Ishikawa (cell line): ENCODE measurements around the gene FAM83F.

Source experiments
- CREB1 ChIP-seq: IDR thresholded peaks from 2 replicates; pipeline ENCODE4 v1.6.1; 2012; ENCODE audit warnings: low read depth
- EP300 ChIP-seq: IDR thresholded peaks from 2 replicates; pipeline ENCODE4 v1.6.1; 2012; ENCODE audit warnings: borderline replicate concordance
- FOXM1 ChIP-seq: IDR thresholded peaks from 2 replicates; pipeline ENCODE4 v1.6.1; 2012; ENCODE audit warnings: low read depth, borderline replicate concordance
- RAD21 ChIP-seq: IDR thresholded peaks from 2 replicates; pipeline ENCODE4 v1.6.1; 2012; ENCODE audit warnings: low read depth
- TCF12 ChIP-seq: IDR thresholded peaks from 2 replicates; pipeline ENCODE4 v1.6.1; 2012; ENCODE audit warnings: low read depth
- YY1 ChIP-seq: IDR thresholded peaks from 2 replicates; pipeline ENCODE4 v1.6.1; 2012; ENCODE audit warnings: low read depth
- ZBTB7A ChIP-seq: IDR thresholded peaks from 2 replicates; pipeline ENCODE4 v1.6.1; 2012; ENCODE audit warnings: low read depth
- TF ChIP-seq, protein P1 (sequence below): IDR thresholded peaks from 2 replicates; pipeline ENCODE4 v1.6.1; 2012
- TF ChIP-seq, protein P2 (sequence below): IDR thresholded peaks from 2 replicates; pipeline ENCODE4 v1.6.1; 2012; ENCODE audit warnings: low read depth, mild to moderate bottlenecking

DNA sequence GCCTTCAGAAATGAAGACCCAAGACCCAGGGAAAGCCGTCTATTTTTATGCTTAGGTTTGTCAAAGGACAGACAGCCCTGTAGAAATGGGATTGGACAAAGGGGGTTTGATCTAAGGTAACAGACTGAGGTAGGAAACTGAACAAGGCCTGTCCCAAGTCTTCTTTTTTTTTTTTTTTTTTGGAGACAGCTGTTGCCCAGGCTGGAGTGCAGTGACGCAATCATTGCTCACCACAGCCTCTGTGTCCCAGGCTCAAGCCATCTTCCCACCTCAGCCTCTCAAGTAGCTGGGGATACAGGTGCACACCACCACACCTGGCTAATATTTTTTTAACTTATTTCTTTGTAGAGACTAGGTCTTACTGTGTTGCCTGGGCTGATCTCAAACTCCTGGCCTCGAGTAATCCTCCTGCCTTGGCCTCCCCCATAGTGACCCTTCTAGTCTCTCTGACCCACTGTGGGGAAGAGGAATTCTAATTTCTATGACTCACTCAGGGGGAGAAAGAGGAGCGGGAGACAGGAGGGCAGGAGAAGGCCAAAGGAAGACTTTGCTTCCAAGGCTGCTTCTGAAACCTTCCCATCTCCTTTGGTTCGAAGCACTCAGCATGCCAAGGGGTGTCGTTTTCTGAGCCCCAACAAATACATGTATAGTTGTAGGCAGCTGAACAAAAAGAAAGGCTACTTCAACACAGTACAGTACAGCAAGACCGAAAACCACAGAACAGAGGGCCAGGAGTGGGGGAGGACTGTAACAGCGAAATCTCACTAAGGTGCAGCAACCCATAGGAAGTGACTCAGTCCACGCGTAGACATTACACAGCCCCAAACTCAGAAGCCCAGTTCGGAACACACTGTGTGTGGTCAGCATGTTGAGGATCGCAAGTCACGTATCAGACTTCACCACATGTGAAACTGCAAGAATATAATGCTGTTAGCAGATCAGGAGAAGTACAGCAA is 33.7 kb upstream of the FAM83F start:
- no peak for TF ChIP-seq RAD21
- no peak for TF ChIP-seq TCF12
- no peak for TF ChIP-seq FOXM1
- TF ChIP-seq, protein P1, sequence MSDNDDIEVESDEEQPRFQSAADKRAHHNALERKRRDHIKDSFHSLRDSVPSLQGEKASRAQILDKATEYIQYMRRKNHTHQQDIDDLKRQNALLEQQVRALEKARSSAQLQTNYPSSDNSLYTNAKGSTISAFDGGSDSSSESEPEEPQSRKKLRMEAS: no peak
- no peak for TF ChIP-seq EP300
- TF ChIP-seq ZBTB7A: no peak
- no peak for TF ChIP-seq YY1
- TF ChIP-seq CREB1: no peak
- TF ChIP-seq, protein P2, sequence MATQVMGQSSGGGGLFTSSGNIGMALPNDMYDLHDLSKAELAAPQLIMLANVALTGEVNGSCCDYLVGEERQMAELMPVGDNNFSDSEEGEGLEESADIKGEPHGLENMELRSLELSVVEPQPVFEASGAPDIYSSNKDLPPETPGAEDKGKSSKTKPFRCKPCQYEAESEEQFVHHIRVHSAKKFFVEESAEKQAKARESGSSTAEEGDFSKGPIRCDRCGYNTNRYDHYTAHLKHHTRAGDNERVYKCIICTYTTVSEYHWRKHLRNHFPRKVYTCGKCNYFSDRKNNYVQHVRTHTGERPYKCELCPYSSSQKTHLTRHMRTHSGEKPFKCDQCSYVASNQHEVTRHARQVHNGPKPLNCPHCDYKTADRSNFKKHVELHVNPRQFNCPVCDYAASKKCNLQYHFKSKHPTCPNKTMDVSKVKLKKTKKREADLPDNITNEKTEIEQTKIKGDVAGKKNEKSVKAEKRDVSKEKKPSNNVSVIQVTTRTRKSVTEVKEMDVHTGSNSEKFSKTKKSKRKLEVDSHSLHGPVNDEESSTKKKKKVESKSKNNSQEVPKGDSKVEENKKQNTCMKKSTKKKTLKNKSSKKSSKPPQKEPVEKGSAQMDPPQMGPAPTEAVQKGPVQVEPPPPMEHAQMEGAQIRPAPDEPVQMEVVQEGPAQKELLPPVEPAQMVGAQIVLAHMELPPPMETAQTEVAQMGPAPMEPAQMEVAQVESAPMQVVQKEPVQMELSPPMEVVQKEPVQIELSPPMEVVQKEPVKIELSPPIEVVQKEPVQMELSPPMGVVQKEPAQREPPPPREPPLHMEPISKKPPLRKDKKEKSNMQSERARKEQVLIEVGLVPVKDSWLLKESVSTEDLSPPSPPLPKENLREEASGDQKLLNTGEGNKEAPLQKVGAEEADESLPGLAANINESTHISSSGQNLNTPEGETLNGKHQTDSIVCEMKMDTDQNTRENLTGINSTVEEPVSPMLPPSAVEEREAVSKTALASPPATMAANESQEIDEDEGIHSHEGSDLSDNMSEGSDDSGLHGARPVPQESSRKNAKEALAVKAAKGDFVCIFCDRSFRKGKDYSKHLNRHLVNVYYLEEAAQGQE: no peak
